Measurements from ENCODE around the gene CLEC2B.
A peak's percentile ranks its signal among the peaks of the same experiment; 100 is the strongest.

The CLEC2B gene

DNA sequence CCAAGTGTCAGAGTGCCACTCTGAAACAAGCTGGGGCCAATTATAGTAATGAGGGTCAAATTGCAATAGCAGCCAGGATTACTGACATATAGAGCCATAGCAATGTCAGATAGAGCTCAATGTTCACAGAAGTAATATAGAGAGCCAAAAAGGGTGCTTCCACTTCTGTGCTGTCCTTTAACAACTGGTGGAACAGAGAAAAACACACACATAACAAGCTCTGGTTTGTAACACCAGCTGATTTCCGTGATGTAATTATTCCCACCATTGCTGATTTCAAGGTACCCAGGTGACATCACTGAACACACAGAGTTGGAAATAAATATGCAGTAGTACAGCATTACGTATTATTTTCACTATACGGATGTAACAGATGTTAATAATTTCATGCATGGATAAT, 3.0 kb upstream of the CLEC2B start:
- no peak for DNase-seq (ENCODE audit: low read depth, low spot score)
- peak overlapping the region; percentile 68 for H3K27ac ChIP-seq

DNA sequence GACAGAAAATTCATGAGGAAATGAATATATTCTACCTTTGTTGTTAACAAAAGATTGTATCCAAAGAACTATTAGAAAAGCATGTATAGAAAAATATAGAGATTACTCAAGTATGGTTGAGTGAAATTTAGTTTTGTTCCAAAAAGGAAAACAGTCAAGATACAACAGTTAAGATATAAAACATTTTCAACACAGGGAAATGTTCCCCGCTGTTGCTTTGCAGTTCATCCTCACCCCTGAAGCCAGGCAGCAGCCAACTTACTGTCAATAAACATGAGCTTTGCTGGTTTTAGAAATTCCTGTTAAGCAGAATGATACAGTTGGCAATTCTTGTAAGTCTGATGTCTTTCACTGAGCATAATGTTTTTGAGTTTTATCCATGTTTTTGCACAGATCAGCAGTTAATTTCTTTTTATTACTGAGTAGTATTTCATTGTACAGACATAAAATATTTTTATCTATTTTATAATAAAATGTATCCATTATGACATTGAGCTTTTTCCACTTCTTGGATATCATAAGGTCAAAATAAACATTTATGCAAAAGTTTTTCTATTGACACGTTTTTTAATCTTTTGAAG, 1.2 kb upstream of the CLEC2B start:
- peak overlapping the region; percentile 88 for H3K27ac ChIP-seq
- no peak for DNase-seq (ENCODE audit: low read depth, low spot score)

DNA sequence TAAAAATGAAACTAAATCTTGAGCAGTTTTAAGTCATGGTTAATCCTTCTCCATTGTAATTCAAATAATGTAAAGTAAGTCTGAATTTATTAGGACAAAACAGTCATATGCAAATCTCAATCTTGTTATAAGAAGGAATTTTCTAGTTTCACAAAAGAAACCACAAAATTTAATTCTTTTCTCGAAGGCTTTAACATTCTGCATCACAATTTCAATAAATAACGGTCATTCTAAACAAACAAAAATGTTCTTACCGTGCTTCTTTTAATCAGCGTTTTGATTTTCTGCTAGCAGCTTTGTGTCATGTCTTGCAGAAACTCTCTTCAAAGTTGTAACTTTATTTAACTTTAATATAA, 225 bp downstream of the CLEC2B start:
- DNase-seq (ENCODE audit: low read depth, low spot score) = no peak
- peak overlapping the region; percentile 88 for H3K27ac ChIP-seq

- no peak for DNase-seq (ENCODE audit: low read depth, low spot score)
- peak overlapping the region; percentile 88 for H3K27ac ChIP-seq
These were observed 798 bp downstream of the CLEC2B start for GRCh38 chr12:9868311-9868801.

- H3K27ac ChIP-seq = no peak overlapping the region
- DNase-seq (ENCODE audit: low read depth, low spot score) = no peak
These were observed 1.6 kb downstream of the CLEC2B start for GRCh38 chr12:9867531-9867930.

DNA sequence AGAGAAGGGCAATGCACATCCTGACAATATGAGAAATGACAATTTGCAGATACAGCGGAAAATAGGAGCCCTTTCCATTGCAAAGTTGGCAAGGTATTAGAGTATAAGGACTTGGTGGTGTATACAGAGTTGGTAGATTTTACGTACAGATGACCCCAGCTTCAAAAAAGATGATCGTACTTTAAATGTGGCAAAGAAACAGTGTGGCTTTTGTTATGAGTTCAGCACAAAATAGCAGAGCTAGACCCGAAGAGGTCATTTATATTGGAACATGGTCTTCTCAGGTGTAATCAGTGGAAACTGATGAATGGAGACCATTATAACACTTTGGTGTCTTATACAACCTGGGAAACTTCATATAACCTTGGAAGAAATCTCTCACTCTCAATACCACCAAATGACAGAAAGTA, 2.3 kb downstream of the CLEC2B start:
- DNase-seq (ENCODE audit: low read depth, low spot score) = no peak
- no peak overlapping the region for H3K27ac ChIP-seq

- no peak overlapping the region for H3K27ac ChIP-seq
- no peak for DNase-seq (ENCODE audit: low read depth, low spot score)
These were observed 4.1 kb downstream of the CLEC2B start for GRCh38 chr12:9864913-9865675.

GRCh38 chr12:9858135-9858534, 11.0 kb downstream of the CLEC2B start:
- H3K27ac ChIP-seq = no peak overlapping the region
- no peak for DNase-seq (ENCODE audit: low read depth, low spot score)

GRCh38 chr12:9856894-9857293, 12.3 kb downstream of the CLEC2B start:
- no peak for DNase-seq (ENCODE audit: low read depth, low spot score)
- H3K27ac ChIP-seq = no peak overlapping the region

DNA sequence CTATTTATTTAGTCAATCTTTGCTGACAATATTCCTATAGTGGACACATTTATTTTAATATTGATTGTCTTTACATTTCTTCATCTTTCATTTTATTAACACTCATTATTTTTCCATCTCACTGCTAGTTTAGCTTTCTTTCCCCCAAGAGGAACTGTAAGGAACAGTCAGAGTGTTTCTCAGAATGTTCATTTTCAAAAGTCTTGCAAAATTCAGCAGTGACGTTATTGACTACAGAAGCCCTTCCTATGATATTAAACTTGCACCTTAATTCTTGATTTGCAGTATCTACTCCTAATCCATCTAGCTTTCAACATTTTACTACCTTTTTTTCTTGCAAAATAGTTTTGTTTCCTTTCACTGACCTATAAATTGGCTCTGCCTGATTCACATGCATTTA, 13.0 kb downstream of the CLEC2B start:
- no peak overlapping the region for H3K27ac ChIP-seq
- no peak for DNase-seq (ENCODE audit: low read depth, low spot score)

DNA sequence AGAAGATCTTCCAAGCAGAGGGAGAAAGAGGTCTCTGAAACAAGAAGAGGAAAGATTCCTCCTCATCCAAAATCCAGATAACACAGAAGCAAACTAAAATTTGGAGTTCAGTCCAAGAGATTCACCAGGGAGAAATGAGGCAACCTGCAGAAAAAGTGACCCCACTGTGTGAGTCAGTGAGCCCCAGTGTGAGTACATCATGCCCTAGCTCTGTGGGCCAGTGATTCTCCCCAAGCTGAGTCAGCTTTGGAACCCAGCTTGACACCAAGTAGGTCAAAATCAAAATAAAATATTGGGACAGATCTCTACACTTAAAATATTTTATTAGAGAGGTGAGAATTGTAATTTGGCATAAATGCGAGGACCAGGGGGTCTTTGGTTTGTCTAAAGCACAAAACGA, 17.2 kb downstream of the CLEC2B start:
- no peak overlapping the region for H3K27ac ChIP-seq
- no peak for DNase-seq (ENCODE audit: low read depth, low spot score)

DNA sequence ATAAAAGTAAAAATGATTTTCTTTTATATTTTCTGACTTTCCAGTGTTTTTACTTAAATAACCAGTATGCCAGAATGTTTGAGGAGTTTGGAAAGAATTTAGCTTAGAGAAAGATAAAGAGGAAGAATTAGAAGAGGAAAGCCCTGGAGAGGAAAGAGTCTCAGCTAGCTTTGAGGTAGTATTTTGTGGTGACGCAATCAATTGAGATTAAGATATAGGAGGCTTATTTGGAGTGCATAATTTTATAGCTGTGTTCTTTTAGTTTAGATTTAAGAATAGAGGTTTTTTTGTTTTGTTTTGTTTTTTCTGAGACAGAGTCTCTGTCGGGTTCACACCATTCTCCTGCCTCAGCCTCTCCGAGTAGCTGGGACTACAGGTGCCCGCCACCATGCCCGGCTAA, 18.1 kb downstream of the CLEC2B start:
- DNase-seq (ENCODE audit: low read depth, low spot score) = no peak
- H3K27ac ChIP-seq = no peak overlapping the region

DNA sequence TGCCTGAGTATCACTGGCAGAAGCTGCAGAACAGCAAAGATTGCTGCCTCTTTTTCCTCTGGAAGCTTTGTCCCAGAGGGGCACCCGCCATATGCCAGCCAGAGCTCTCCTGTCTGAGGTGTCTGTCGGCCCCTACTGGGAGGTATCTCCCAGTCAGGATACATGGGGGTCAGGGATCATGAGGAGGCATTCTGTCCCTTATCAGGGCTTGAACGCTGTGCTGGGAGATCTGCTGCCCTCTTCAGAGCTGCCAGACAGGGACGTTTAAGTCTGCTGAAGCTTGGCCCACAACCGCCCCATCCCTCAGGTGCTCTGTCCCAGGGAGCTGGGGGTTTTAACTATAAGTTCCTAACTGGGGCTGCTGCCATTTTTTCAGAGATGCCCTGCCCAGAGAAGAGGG, 20.3 kb downstream of the CLEC2B start:
- DNase-seq (ENCODE audit: low read depth, low spot score) = no peak
- no peak overlapping the region for H3K27ac ChIP-seq

DNA sequence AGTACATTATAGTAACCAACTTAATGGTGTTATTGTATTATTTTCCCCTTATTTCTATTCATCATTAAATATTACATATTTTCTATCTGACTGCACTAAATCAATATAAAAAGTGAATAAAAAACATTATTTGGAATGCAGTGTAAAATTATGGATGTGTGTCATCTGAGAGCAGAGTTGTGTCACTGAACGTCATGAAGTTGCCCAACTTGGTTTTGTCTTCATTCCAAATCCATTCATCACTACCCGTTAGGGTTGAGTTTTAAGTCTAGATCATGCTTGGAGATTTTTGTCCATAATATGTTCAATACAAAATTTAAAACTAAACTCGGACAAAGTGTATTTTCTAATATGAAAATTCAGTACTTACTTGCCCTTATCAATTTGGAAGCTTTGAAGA, 25.7 kb downstream of the CLEC2B start:
- H3K27ac ChIP-seq = no peak overlapping the region
- DNase-seq (ENCODE audit: low read depth, low spot score) = no peak

GRCh38 chr12:9831720-9832119, 37.4 kb downstream of the CLEC2B start:
- no peak for DNase-seq (ENCODE audit: low read depth, low spot score)
- H3K27ac ChIP-seq = no peak overlapping the region

DNA sequence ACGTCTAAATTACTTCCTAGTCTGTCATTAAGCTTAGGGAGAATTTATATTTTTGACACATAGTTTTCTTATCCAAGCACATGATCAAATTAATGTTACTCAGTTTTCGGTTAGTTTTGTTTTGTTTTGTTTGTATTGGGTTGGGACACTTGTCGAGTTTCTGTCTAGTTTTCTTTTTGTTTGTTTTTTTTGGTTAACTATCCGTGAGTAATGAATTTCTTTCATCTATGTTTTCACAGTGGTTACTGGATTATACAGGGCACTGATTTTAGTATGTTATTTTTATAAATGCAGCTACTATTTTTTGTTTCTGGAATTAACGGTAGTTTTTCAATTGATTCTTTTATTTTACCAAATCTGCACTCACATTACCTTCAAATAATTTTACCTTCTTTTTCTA, 39.2 kb downstream of the CLEC2B start:
- DNase-seq (ENCODE audit: low read depth, low spot score) = no peak
- H3K27ac ChIP-seq = no peak overlapping the region

GRCh38 chr12:9829483-9829882, 39.7 kb downstream of the CLEC2B start:
- H3K27ac ChIP-seq = no peak overlapping the region
- DNase-seq (ENCODE audit: low read depth, low spot score) = no peak

- DNase-seq (ENCODE audit: low read depth, low spot score) = no peak
- H3K27ac ChIP-seq = no peak within 1 kb of the TSS
These were observed 41.8 kb downstream of the CLEC2B start, which contains the start of gene KLRF1 for GRCh38 chr12:9827209-9827888. KLRF1 (plus strand) TSS chr12:9827481; CDS start chr12:9827545, 64 bp downstream.

GRCh38 chr12:9820281-9820930, 48.7 kb downstream of the CLEC2B start:
- no peak for DNase-seq (ENCODE audit: low read depth, low spot score)
- H3K27ac ChIP-seq = no peak overlapping the region

DNA sequence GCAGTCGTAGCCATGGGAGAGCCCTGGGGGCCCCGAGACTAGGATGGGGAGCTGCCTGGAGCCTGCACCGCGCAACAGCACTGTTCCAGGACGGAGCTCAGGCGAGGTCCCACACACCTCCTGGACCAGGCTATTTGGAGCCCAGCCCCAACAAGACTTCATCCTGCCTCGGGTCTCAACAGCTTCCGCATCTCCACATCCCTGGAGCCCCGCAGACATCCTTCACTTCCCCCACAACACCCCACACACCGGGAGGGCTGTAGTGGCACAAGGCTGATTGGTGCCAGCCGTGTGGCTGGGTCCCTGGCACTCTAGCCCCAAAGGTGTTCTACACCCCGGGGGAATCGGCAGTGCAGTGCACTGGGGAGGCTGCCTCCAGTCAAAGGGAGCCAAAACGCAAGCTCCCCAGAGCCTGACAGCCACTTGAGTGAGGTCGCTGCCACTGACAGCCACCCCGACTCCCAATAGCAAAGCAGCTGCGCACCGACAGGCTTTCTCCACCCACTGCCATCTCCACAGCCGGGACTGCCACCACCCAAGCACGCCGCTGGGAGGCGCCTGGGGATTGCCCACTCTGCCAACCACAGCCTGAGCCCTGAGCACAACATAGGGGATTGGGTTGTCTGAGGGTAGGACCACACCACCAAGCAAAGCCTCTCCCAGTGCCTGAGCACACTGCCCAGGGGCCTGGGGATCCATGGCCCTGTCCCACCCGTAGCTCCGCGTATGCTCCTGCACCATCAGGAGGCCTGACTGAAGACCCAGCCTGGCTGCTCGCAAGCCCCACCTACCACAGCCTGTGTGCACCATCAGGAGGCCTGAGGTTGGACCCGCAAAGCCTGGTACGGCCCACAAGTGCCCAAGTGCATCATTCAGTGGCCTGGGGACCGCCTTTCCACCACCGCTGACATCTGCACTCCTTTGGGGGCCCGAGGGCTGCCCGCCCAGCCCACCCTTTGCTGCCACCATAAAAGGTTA, 55.0 kb downstream of the CLEC2B start:
- no peak overlapping the region for H3K27ac ChIP-seq
- DNase-seq (ENCODE audit: low read depth, low spot score) = no peak
